IMR-90 (cell line): ENCODE measurements around the gene PDHB. TPM values are rescaled to one million over a fixed set of nuclear protein-coding genes. Genes with fewer than 3 reads are reported as not detected.

Source experiments
- ATAC-seq: fragments of 200-7000 bp; cut with Tn5 transposase; 2 replicates; pipeline ENCODE4 v1.9.1; 2020; ENCODE audit warnings: low read depth, mild to moderate bottlenecking, moderate library complexity
- BruUV-seq: library from RNA; stranded (reverse); fragments of 400-500 nt; replicated peaks from 2 replicates; lab custom pipeline; 2021; lab: Mats Ljungman, UMichigan
- CTCF ChIA-PET: fragments of 300-600 bp; formaldehyde crosslinking; extraction: SDS; loops from one replicate; lab custom pipeline; 2021; ENCODE audit warnings: antibody characterized with exemption; lab: Yijun Ruan, JAX
- POLR2A ChIA-PET: fragments of 300-600 bp; sonication (Branson Sonifier 250); formaldehyde crosslinking; loops from one replicate; lab custom pipeline; 2022; ENCODE audit warnings: antibody characterized with exemption; ENCODE audit not compliant: unreplicated experiment; lab: Charles Lee
- DNase-seq: peaks from one replicate; pipeline ENCODE4 v3.0.0; 2013
- H2AFZ ChIP-seq: replicated peaks from 2 replicates; pipeline ENCODE3; 2013; ENCODE audit warnings: low read length, mild to moderate bottlenecking; ENCODE audit not compliant: poor library complexity
- H2AK5ac ChIP-seq: 2 replicates; pipeline ENCODE4 v1.6.1; 2013; ENCODE audit warnings: low read depth, low read length, inconsistent platforms
- H2AK9ac ChIP-seq: replicated peaks from 2 replicates; pipeline ENCODE3; 2013; ENCODE audit warnings: mild to moderate bottlenecking, low read depth, low read length, moderate library complexity; ENCODE audit not compliant: poor library complexity
- H2BK120ac ChIP-seq: 2 replicates; pipeline ENCODE4 v1.6.1; 2013; ENCODE audit warnings: low read depth, low read length, inconsistent platforms
- H2BK15ac ChIP-seq: 3 replicates; pipeline ENCODE4 v1.6.1; 2013; ENCODE audit warnings: low read depth, low read length, inconsistent platforms
- H2BK20ac ChIP-seq: 2 replicates; pipeline ENCODE4 v1.6.1; 2013; ENCODE audit warnings: low read depth, mild to moderate bottlenecking, inconsistent platforms, low read length, moderate library complexity
- H2BK5ac ChIP-seq: 2 replicates; pipeline ENCODE4 v1.6.1; 2013; ENCODE audit warnings: mild to moderate bottlenecking, low read depth, low read length, inconsistent platforms; ENCODE audit not compliant: poor library complexity, severe bottlenecking
- H3K14ac ChIP-seq: replicated peaks from 2 replicates; pipeline ENCODE4 v1.6.1; 2013; ENCODE audit warnings: low read depth, low read length, inconsistent platforms
- H3K18ac ChIP-seq: 2 replicates; pipeline ENCODE4 v1.6.1; 2013; ENCODE audit warnings: low read depth, low read length, control low read depth
- H3K23ac ChIP-seq: 2 replicates; pipeline ENCODE4 v1.6.1; 2013; ENCODE audit warnings: low read depth, low read length, inconsistent platforms
- H3K27ac ChIP-seq: 2 replicates; pipeline ENCODE4 v1.5.1; 2013; ENCODE audit warnings: mild to moderate bottlenecking, control low read depth, low read length; ENCODE audit not compliant: insufficient read depth
- H3K27me3 ChIP-seq: 2 replicates; pipeline ENCODE4 v1.6.1; 2013; ENCODE audit warnings: low read length; ENCODE audit not compliant: control insufficient read depth, insufficient read depth
- H3K36me3 ChIP-seq: 2 replicates; pipeline ENCODE4 v1.6.1; 2013; ENCODE audit warnings: low read length, mixed read lengths; ENCODE audit not compliant: control insufficient read depth, insufficient read depth
- H3K4ac ChIP-seq: 2 replicates; pipeline ENCODE4 v1.6.1; 2013; ENCODE audit warnings: low read depth, low read length, inconsistent platforms
- H3K4me1 ChIP-seq: 2 replicates; pipeline ENCODE4 v1.6.1; 2013; ENCODE audit warnings: low read length, mixed read lengths; ENCODE audit not compliant: control insufficient read depth, insufficient read depth
- H3K4me2 ChIP-seq: 2 replicates; pipeline ENCODE4 v1.6.1; 2013; ENCODE audit warnings: low read depth, mild to moderate bottlenecking, control low read depth, low read length, moderate library complexity
- H3K4me3 ChIP-seq: 2 replicates; pipeline ENCODE4 v1.5.1; 2013; ENCODE audit warnings: low read depth, mild to moderate bottlenecking, control low read depth, low read length, moderate library complexity; ENCODE audit not compliant: insufficient read depth
- H3K56ac ChIP-seq: 2 replicates; pipeline ENCODE4 v1.6.1; 2013; ENCODE audit warnings: low read length, inconsistent platforms; ENCODE audit not compliant: insufficient read depth; ENCODE audit errors: extremely low read depth
- H3K79me1 ChIP-seq, 2 experiments: 2 replicates each; pipeline ENCODE4 v1.6.1; 2013; ENCODE audit warnings: low read length in 2 of 2, inconsistent platforms in 1 of 2, low read depth in 1 of 2
- H3K9ac ChIP-seq: 2 replicates; pipeline ENCODE4 v1.6.1; 2013; ENCODE audit warnings: low read depth, low read length, control low read depth
- H3K9me1 ChIP-seq: 2 replicates; pipeline ENCODE4 v1.6.1; 2013; ENCODE audit warnings: low read length, inconsistent platforms; ENCODE audit not compliant: insufficient read depth
- H3K9me3 ChIP-seq: 2 replicates; pipeline ENCODE4 v1.6.1; 2013; ENCODE audit warnings: low read length; ENCODE audit not compliant: control insufficient read depth, insufficient read depth
- H4K20me1 ChIP-seq: 2 replicates; pipeline ENCODE4 v1.6.1; 2013; ENCODE audit warnings: low read length, inconsistent platforms; ENCODE audit not compliant: insufficient read depth
- H4K5ac ChIP-seq: 2 replicates; pipeline ENCODE4 v1.6.1; 2013; ENCODE audit warnings: mild to moderate bottlenecking, low read depth, low read length, control low read depth
- H4K8ac ChIP-seq, 2 experiments: 2 replicates each; pipeline ENCODE4 v1.6.1; 2013; ENCODE audit warnings: low read depth in 2 of 2, low read length in 2 of 2, control low read depth in 1 of 2, inconsistent platforms in 1 of 2
- H4K91ac ChIP-seq: 2 replicates; pipeline ENCODE4 v1.6.1; 2013; ENCODE audit warnings: low read depth, low read length, inconsistent platforms; ENCODE audit not compliant: insufficient read depth
- BHLHE40 ChIP-seq: fragments of 150-350 bp; IDR thresholded peaks from 2 replicates; pipeline ENCODE4 v1.6.1; 2016; ENCODE audit warnings: mild to moderate bottlenecking, low read depth, low read length
- CEBPB ChIP-seq: IDR thresholded peaks from 2 replicates; pipeline ENCODE4 v1.6.1; 2012; ENCODE audit warnings: low read depth, low read length, improper control_type of control experiment
- CHD1 ChIP-seq: IDR thresholded peaks from 2 replicates; pipeline ENCODE4 v1.6.1; 2012; ENCODE audit warnings: low read depth, low read length, improper control_type of control experiment
- MAFK ChIP-seq: IDR thresholded peaks from 2 replicates; pipeline ENCODE4 v1.6.1; 2012; ENCODE audit warnings: low read depth, low read length, improper control_type of control experiment
- RAD21 ChIP-seq: IDR thresholded peaks from 2 replicates; pipeline ENCODE4 v1.6.1; 2012; ENCODE audit warnings: low read length, improper control_type of control experiment
- RFX5 ChIP-seq: IDR thresholded peaks from 2 replicates; pipeline ENCODE4 v1.8.0; 2012; ENCODE audit warnings: low read depth, mild to moderate bottlenecking, low read length, moderate library complexity
- USF2 ChIP-seq: fragments of 150-350 bp; IDR thresholded peaks from 2 replicates; pipeline ENCODE4 v1.6.1; 2017; ENCODE audit warnings: mild to moderate bottlenecking, antibody characterized with exemption, low read length, low read depth
- WGBS, 2 experiments: methylation state at CpG; one replicate each; pipeline versions ENCODE4 v1.1.5 to v1.1.7; 2013; ENCODE audit warnings: missing lambda C conversion rate in 2 of 2; ENCODE audit not compliant: insufficient read length in 1 of 2; ENCODE audit errors: extremely low coverage in 2 of 2; 5-methylcytosine and 5-hydroxymethylcytosine counted together
- dilution Hi-C: fragments of 300-500 bp; cut with HindIII; formaldehyde crosslinking; loops from one replicate; pipeline ENCODE4 v1.14.3; 2018; ENCODE audit warnings: low sequenced_read_pairs; ENCODE audit not compliant: unreplicated experiment
- in situ Hi-C: fragments of 300-500 bp; cut with MboI; formaldehyde crosslinking; loops from 3 replicates; pipeline ENCODE4 v1.14.3; 2019; ENCODE audit warnings: low sequenced_read_pairs, inconsistent platforms, mixed read lengths
- intact Hi-C: fragments of 100-400 bp; cut with micrococcal nuclease; formaldehyde crosslinking; loops from 2 replicates; pipeline ENCODE4 v1.10.0; 2022
- polyA plus RNA-seq, 3 experiments: library from polyadenylated mRNA; depleted of rRNA; stranded (reverse); fragments of >200 nt; gene quantifications; 2 replicates each; pipeline ENCODE4 v1.2.3, GENCODE V29; 2012; ENCODE audit warnings: low replicate concordance in 1 of 3
- total RNA-seq: library from RNA; depleted of rRNA; stranded (reverse); fragments of >200 nt; gene quantifications from 2 replicates; pipeline ENCODE4 v1.2.3, GENCODE V29; 2012

The PDHB gene
- total and polyA plus RNA-seq, 2 of the 4 experiments (the other 2 are of a cell fraction), result 69.2 to 73.5 TPM

GRCh38 chr3:58409663-58410062, 24.0 kb downstream of the PDHB start:
- Histone ChIP-seq H2AK9ac (no peak overlapping the region), H3K36me3 (peaks cover 46% of the 10 kb centered on the region), H2BK15ac (no peak overlapping the region), H3K4me3 (no peak overlapping the region), H3K9me3 (peaks cover 4% of the 10 kb centered on the region), H3K4ac (no peak overlapping the region), H2BK20ac (no peak overlapping the region), H3K79me1 (peaks cover 0 to 6% of the 10 kb centered on the region in 2 experiments; a peak in 1 of 4 replicates), H3K4me1 (peaks cover 4% of the 10 kb centered on the region), H3K23ac (no peak overlapping the region), H3K56ac (no peak overlapping the region), H4K91ac (no peak overlapping the region), H2AK5ac (no peak overlapping the region), H3K9me1 (peaks cover 9% of the 10 kb centered on the region), H2BK120ac (no peak overlapping the region), H4K5ac (no peak overlapping the region), H2AFZ (no peak overlapping the region), H4K8ac (no peak overlapping the region), H3K27ac (no peak overlapping the region), H3K9ac (no peak overlapping the region), H2BK5ac (no peak overlapping the region), H3K18ac (no peak overlapping the region), H3K27me3 (no peaks in the 10 kb centered on the region), H3K14ac (no peak overlapping the region), H4K20me1 (no peaks in the 10 kb centered on the region), H3K4me2 (no peak overlapping the region)
- POLR2A ChIA-PET, result no interaction called here
- TF ChIP-seq CEBPB (no peak), BHLHE40 (no peak), CHD1 (no peak), RFX5 (no peak), RAD21 (no peak), USF2 (no peak), MAFK (0 out of 2 replicates have a peak, but pooled peaks have one; percentile 27)
- WGBS, 2 experiments, result 88% methylated on average over 1 of the region's 3 CpGs; no CpG with 5 or more reads in 1 of the 2 experiments
- no TSS peak for BruUV-seq
- in situ Hi-C loops, result loop anchor here (5.0 to 25.0 kb wide), 2 partner anchors 77 to 222 kb away; partner anchors contain the start of gene PXK
- CTCF ChIA-PET, result interaction anchor here (0.6 kb wide), 1 partner anchor 1530 kb away, joined by 3 read pairs; no protein-coding TSS in a partner anchor
- dilution Hi-C loops, result no loop called here
- DNase-seq (no peak), ATAC-seq (no peak)
- intact Hi-C loops, result loop anchor here (5.0 kb wide), 1 partner anchor 222 kb away; no protein-coding TSS in a partner anchor
